NCI-H2196 (cell line): ENCODE results near the gene GALNT7.

Experiments
- DNase-seq: peaks from one replicate; lab custom pipeline; 2025; ENCODE audit not compliant: unreplicated experiment; lab: John Stamatoyannopoulos, UW

The GALNT7 gene

GRCh38 chr4:173291899-173292298, 123.3 kb downstream of the GALNT7 start:
- no peak for DNase-seq

- no peak for DNase-seq
These were observed 125.1 kb downstream of the GALNT7 start for GRCh38 chr4:173293663-173294062.

- DNase-seq: no peak
These were observed 125.8 kb downstream of the GALNT7 start for GRCh38 chr4:173294444-173294843.

- DNase-seq: peak; percentile 31
These were observed 133.0 kb downstream of the GALNT7 start for GRCh38 chr4:173301518-173302201.

- no peak for DNase-seq
These were observed 139.2 kb downstream of the GALNT7 start for GRCh38 chr4:173307778-173308177.

- no peak for DNase-seq
These were observed 142.8 kb downstream of the GALNT7 start for GRCh38 chr4:173311368-173311767.

GRCh38 chr4:173314715-173315114, 146.1 kb downstream of the GALNT7 start:
- DNase-seq: no peak

- no peak for DNase-seq
These were observed 147.4 kb downstream of the GALNT7 start for GRCh38 chr4:173316060-173316459.

GRCh38 chr4:173317004-173317403, 148.4 kb downstream of the GALNT7 start:
- no peak for DNase-seq

GRCh38 chr4:173318240-173318639, 149.6 kb downstream of the GALNT7 start:
- DNase-seq: no peak

- DNase-seq: peak; percentile 27
These were observed 150.1 kb downstream of the GALNT7 start for GRCh38 chr4:173318648-173319211.

- DNase-seq: no peak
These were observed 151.1 kb downstream of the GALNT7 start for GRCh38 chr4:173319696-173320095.

- DNase-seq: no peak
These were observed 156.6 kb downstream of the GALNT7 start for GRCh38 chr4:173325007-173325736.

- DNase-seq: no peak
These were observed 159.8 kb downstream of the GALNT7 start for GRCh38 chr4:173328236-173328901.

- DNase-seq: no peak
These were observed 162.0 kb downstream of the GALNT7 start for GRCh38 chr4:173330590-173330989.

GRCh38 chr4:173332021-173332487, 163.4 kb downstream of the GALNT7 start:
- no peak for DNase-seq

- no peak for DNase-seq
These were observed 164.5 kb downstream of the GALNT7 start for GRCh38 chr4:173332963-173333657.

- no peak for DNase-seq
These were observed 165.1 kb downstream of the GALNT7 start for GRCh38 chr4:173333658-173334084.

- DNase-seq: peak; percentile 92
These were observed 165.7 kb downstream of the GALNT7 start, which contains the start of gene HMGB2 for GRCh38 chr4:173334085-173334890. HMGB2 (minus strand) TSS chr4:173334358; CDS start chr4:173333649, 709 bp downstream.
